ENCODE results near the gene METTL17.

DNA sequence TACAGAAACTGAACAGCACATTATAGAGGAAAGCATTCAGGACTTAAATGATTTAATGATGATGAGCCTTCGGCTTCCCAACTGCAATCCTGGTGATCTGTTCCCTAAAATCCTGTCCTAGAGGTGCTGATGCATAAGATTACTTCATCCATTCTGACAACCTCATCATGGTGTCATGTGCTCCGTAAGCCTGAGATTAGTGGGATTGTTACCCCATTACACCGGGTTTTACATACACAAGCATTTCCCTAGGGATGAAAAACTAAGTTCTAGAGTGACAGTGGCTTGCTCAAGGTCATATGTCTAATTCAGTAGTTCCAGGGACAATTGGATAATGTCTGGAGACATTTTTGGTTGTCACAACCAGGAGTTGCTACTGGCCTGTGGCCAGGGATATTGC lies 47.4 kb downstream of the METTL17 start:
- TF ChIP-seq, protein P1, sequence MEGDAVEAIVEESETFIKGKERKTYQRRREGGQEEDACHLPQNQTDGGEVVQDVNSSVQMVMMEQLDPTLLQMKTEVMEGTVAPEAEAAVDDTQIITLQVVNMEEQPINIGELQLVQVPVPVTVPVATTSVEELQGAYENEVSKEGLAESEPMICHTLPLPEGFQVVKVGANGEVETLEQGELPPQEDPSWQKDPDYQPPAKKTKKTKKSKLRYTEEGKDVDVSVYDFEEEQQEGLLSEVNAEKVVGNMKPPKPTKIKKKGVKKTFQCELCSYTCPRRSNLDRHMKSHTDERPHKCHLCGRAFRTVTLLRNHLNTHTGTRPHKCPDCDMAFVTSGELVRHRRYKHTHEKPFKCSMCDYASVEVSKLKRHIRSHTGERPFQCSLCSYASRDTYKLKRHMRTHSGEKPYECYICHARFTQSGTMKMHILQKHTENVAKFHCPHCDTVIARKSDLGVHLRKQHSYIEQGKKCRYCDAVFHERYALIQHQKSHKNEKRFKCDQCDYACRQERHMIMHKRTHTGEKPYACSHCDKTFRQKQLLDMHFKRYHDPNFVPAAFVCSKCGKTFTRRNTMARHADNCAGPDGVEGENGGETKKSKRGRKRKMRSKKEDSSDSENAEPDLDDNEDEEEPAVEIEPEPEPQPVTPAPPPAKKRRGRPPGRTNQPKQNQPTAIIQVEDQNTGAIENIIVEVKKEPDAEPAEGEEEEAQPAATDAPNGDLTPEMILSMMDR (conservative IDR thresholded peaks at IDR 0.05 in 1 of 2, IDR thresholded peaks at IDR 0.05 in 1 of 2; ENCODE audit: low read depth in 1 of 2, low read length in 2 of 2) = no peak
- no peak for TF ChIP-seq EZH2 (IDR thresholded peaks at IDR 0.05; ENCODE audit: low read length, missing control alignments)

All from fibroblast of lung (primary cell).